ENCODE measurements around the gene SEPTIN10. TPM values are rescaled to one million over a fixed set of nuclear protein-coding genes. Genes with fewer than 3 reads are reported as not detected.
A peak's percentile ranks its signal among the peaks of the same experiment; 100 is the strongest.
"Not testable (repeated sequence)": the region's sequence is repeated elsewhere in the genome, so short reads cannot be mapped to it uniquely, and the experiment has no call there.

Gene SEPTIN10
- total RNA-seq, 1 donor from 2014 or later: 75.2 TPM

- no peak overlapping the region for H3K4me3 Mint-ChIP-seq (ENCODE audit: unreplicated experiment)
- peaks cover 21% of the 10 kb centered on the region for H3K4me1 Mint-ChIP-seq (ENCODE audit: low read depth, unreplicated experiment)
- DNase-seq: no peak
- no peaks in the 10 kb centered on the region for H3K36me3 Mint-ChIP-seq (ENCODE audit: unreplicated experiment)
- H3K27ac Mint-ChIP-seq (ENCODE audit: unreplicated experiment): no peak overlapping the region
- peaks cover 1% of the 10 kb centered on the region for H3K9me3 Mint-ChIP-seq (ENCODE audit: unreplicated experiment)
- no peaks in the 10 kb centered on the region for H3K27me3 Mint-ChIP-seq (ENCODE audit: unreplicated experiment)
- TF ChIP-seq CTCF (IDR thresholded peaks at IDR 0.05; ENCODE audit: partially characterized antibody, unreplicated experiment): no peak
Observed at GRCh38 chr2:109647636-109648035, 33.9 kb upstream of the SEPTIN10 start.

GRCh38 chr2:109646961-109647360 is 33.2 kb upstream of the SEPTIN10 start:
- peaks cover 1% of the 10 kb centered on the region for H3K9me3 Mint-ChIP-seq (ENCODE audit: unreplicated experiment)
- TF ChIP-seq CTCF (IDR thresholded peaks at IDR 0.05; ENCODE audit: partially characterized antibody, unreplicated experiment): no peak
- no peak overlapping the region for H3K27ac Mint-ChIP-seq (ENCODE audit: unreplicated experiment)
- no peaks in the 10 kb centered on the region for H3K36me3 Mint-ChIP-seq (ENCODE audit: unreplicated experiment)
- no peaks in the 10 kb centered on the region for H3K27me3 Mint-ChIP-seq (ENCODE audit: unreplicated experiment)
- peaks cover 21% of the 10 kb centered on the region for H3K4me1 Mint-ChIP-seq (ENCODE audit: low read depth, unreplicated experiment)
- no peak for DNase-seq
- H3K4me3 Mint-ChIP-seq (ENCODE audit: unreplicated experiment): no peak overlapping the region

- Mint-ChIP-seq H3K4me3 (ENCODE audit: unreplicated experiment) (no peak overlapping the region), H3K27ac (ENCODE audit: unreplicated experiment) (peak overlapping the region; percentile 33), H3K36me3 (ENCODE audit: unreplicated experiment) (no peaks in the 10 kb centered on the region), H3K4me1 (ENCODE audit: low read depth, unreplicated experiment) (peaks cover 21% of the 10 kb centered on the region), H3K9me3 (ENCODE audit: unreplicated experiment) (peaks cover 1% of the 10 kb centered on the region), H3K27me3 (ENCODE audit: unreplicated experiment) (no peaks in the 10 kb centered on the region)
- no peak for DNase-seq
- no peak for TF ChIP-seq CTCF (IDR thresholded peaks at IDR 0.05; ENCODE audit: partially characterized antibody, unreplicated experiment)
Observed at GRCh38 chr2:109645412-109646184, 31.8 kb upstream of the SEPTIN10 start.

- Mint-ChIP-seq H3K27ac (ENCODE audit: unreplicated experiment) (peak overlapping the region; percentile 28), H3K4me1 (ENCODE audit: low read depth, unreplicated experiment) (peaks cover 21% of the 10 kb centered on the region), H3K4me3 (ENCODE audit: unreplicated experiment) (peak overlapping the region; percentile 11), H3K27me3 (ENCODE audit: unreplicated experiment) (no peaks in the 10 kb centered on the region), H3K9me3 (ENCODE audit: unreplicated experiment) (no peaks in the 10 kb centered on the region), H3K36me3 (ENCODE audit: unreplicated experiment) (no peaks in the 10 kb centered on the region)
- no peak for TF ChIP-seq CTCF (IDR thresholded peaks at IDR 0.05; ENCODE audit: partially characterized antibody, unreplicated experiment)
- peak; percentile 39 for DNase-seq
Observed at GRCh38 chr2:109644571-109645275, 31.0 kb upstream of the SEPTIN10 start.

- not testable (repeated sequence) for H3K27ac Mint-ChIP-seq (ENCODE audit: unreplicated experiment); H3K27me3 Mint-ChIP-seq (ENCODE audit: unreplicated experiment); H3K4me3 Mint-ChIP-seq (ENCODE audit: unreplicated experiment)
Observed at GRCh38 chr2:109640000-109640399, 26.2 kb upstream of the SEPTIN10 start.

More at GRCh38 chr2:109640000-109640399, 26.2 kb upstream of the SEPTIN10 start:
- H3K36me3 Mint-ChIP-seq (ENCODE audit: unreplicated experiment); DNase-seq; H3K9me3 Mint-ChIP-seq (ENCODE audit: unreplicated experiment): not testable (repeated sequence)
- H3K4me1 Mint-ChIP-seq (ENCODE audit: low read depth, unreplicated experiment): peaks cover 14% of the 10 kb centered on the region

All from glutamatergic neuron (in vitro differentiated cells).